Measurements from ENCODE around the gene PLXDC1.

PLXDC1 gene

GRCh38 chr17:39150104-39150634 lies 1.3 kb downstream of the PLXDC1 start:
- no peak for FAIRE-seq
- DNase-seq (ENCODE audit: insufficient read length, low spot score): no peak
- TF ChIP-seq SPI1 (IDR thresholded peaks at IDR 0.05; ENCODE audit: low read depth, low read length): no peak
- no peak for TF ChIP-seq TAF1 (IDR thresholded peaks at IDR 0.05; ENCODE audit: low read depth, low read length)
- TF ChIP-seq PAX5 (IDR thresholded peaks at IDR 0.05; ENCODE audit: insufficient read depth, low read length, severe bottlenecking): no peak
- no peak for TF ChIP-seq POU2F2 (IDR thresholded peaks at IDR 0.05; ENCODE audit: low read depth, low read length)
- TF ChIP-seq POLR2AphosphoS5 (IDR thresholded peaks at IDR 0.05; ENCODE audit: low read depth, low read length): no peak
- TF ChIP-seq POLR2A (IDR thresholded peaks at IDR 0.05; ENCODE audit: low read depth, low read length): no peak

DNA sequence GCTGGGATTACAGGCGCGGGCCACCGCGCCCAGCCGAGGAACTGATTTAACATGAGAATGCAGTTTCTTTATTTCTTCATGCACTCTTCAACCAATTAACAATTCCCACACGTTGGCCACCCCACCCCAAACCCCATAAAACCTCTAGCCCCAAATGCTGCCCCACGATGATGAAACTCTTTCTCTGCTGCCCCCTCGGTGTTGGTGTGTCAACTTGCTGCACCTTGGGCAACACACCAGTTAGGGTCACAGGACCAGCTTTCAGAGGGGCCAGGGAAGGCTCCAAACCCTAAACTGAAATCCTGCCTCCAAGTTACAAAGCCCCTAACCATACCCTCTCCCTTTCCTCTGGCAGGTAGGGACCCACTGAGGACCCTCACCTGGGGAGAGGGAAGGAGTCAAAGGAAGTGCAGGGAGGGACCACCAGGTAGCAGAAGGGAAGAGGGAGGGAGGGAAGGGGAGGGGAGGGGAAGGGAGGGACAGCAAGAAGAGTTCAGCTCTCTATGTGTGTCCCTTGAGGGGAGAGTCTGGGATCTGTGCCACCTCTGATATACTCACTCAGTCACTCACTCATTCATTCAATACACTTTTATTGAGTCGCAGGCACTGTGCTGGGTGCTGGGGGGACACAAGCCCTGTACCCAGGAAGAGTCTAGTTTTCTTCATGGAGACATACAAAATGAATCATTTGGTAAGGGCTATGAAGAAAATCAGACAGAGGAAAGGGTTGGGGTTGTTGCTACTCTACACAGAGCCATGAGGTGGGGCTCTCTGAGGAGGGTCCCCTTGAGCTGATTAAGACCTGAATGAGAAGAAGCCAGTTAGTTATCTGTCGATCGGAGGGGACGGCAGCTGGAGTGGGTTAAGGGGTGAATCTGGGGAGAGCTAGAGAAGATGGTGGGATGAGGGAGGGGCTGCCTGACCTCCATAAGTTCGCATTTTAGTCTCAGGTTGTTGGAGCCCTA lies 3.9 kb downstream of the PLXDC1 start:
- FAIRE-seq: no peak
- TF ChIP-seq TAF1 (IDR thresholded peaks at IDR 0.05; ENCODE audit: low read depth, low read length) (no peak), POLR2A (IDR thresholded peaks at IDR 0.05; ENCODE audit: low read depth, low read length) (no peak), POU2F2 (IDR thresholded peaks at IDR 0.05; ENCODE audit: low read depth, low read length) (no peak), POLR2AphosphoS5 (IDR thresholded peaks at IDR 0.05; ENCODE audit: low read depth, low read length) (no peak), PAX5 (IDR thresholded peaks at IDR 0.05; ENCODE audit: insufficient read depth, low read length, severe bottlenecking) (no peak), SPI1 (IDR thresholded peaks at IDR 0.05; ENCODE audit: low read depth, low read length) (no peak)
- DNase-seq (ENCODE audit: insufficient read length, low spot score): no peak

DNA sequence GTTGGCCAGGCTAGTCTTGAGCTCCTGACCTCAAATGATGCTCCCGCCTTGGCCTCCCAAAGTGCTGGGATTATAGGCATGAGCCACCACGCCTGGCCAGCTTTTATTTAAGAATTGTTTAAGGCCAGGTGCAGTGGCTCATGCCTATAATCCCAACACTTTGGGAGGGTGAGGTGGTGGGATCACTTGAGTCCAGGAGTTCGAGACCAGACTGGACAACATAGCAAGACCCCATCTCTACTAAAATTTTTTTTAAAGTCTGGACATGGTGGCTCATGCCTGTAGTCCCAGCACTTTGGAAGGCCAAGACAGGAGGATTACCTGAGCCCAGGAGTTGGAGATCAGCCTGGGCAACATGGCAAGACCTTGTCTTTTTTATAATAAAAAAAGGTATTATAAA lies 5.2 kb downstream of the PLXDC1 start:
- no peak for FAIRE-seq
- TF ChIP-seq POLR2A (IDR thresholded peaks at IDR 0.05; ENCODE audit: low read depth, low read length) (no peak), SPI1 (IDR thresholded peaks at IDR 0.05; ENCODE audit: low read depth, low read length) (no peak), POU2F2 (IDR thresholded peaks at IDR 0.05; ENCODE audit: low read depth, low read length) (no peak), PAX5 (IDR thresholded peaks at IDR 0.05; ENCODE audit: insufficient read depth, low read length, severe bottlenecking) (no peak)
- DNase-seq (ENCODE audit: insufficient read length, low spot score): no peak

- no peak for FAIRE-seq
- DNase-seq (ENCODE audit: insufficient read length, low spot score): no peak
- TF ChIP-seq PAX5 (IDR thresholded peaks at IDR 0.05; ENCODE audit: insufficient read depth, low read length, severe bottlenecking) (no peak), TAF1 (IDR thresholded peaks at IDR 0.05; ENCODE audit: low read depth, low read length) (no peak), SPI1 (IDR thresholded peaks at IDR 0.05; ENCODE audit: low read depth, low read length) (no peak), POU2F2 (IDR thresholded peaks at IDR 0.05; ENCODE audit: low read depth, low read length) (no peak), POLR2AphosphoS5 (IDR thresholded peaks at IDR 0.05; ENCODE audit: low read depth, low read length) (no peak), POLR2A (IDR thresholded peaks at IDR 0.05; ENCODE audit: low read depth, low read length) (no peak)
Observed at GRCh38 chr17:39145143-39145542, 6.3 kb downstream of the PLXDC1 start.

GRCh38 chr17:39144416-39144840 lies 7.0 kb downstream of the PLXDC1 start:
- no peak for DNase-seq (ENCODE audit: insufficient read length, low spot score)
- no peak for FAIRE-seq
- TF ChIP-seq TAF1 (IDR thresholded peaks at IDR 0.05; ENCODE audit: low read depth, low read length) (no peak), PAX5 (IDR thresholded peaks at IDR 0.05; ENCODE audit: insufficient read depth, low read length, severe bottlenecking) (no peak), SPI1 (IDR thresholded peaks at IDR 0.05; ENCODE audit: low read depth, low read length) (no peak), POU2F2 (IDR thresholded peaks at IDR 0.05; ENCODE audit: low read depth, low read length) (no peak), POLR2A (IDR thresholded peaks at IDR 0.05; ENCODE audit: low read depth, low read length) (no peak), POLR2AphosphoS5 (IDR thresholded peaks at IDR 0.05; ENCODE audit: low read depth, low read length) (no peak)

GRCh38 chr17:39143552-39144093 lies 7.8 kb downstream of the PLXDC1 start:
- FAIRE-seq (no peak), DNase-seq (ENCODE audit: insufficient read length, low spot score) (no peak)
- no peak for TF ChIP-seq TAF1 (IDR thresholded peaks at IDR 0.05; ENCODE audit: low read depth, low read length)
- TF ChIP-seq SPI1 (IDR thresholded peaks at IDR 0.05; ENCODE audit: low read depth, low read length): no peak
- TF ChIP-seq POU2F2 (IDR thresholded peaks at IDR 0.05; ENCODE audit: low read depth, low read length): no peak
- TF ChIP-seq POLR2A (IDR thresholded peaks at IDR 0.05; ENCODE audit: low read depth, low read length): no peak
- TF ChIP-seq PAX5 (IDR thresholded peaks at IDR 0.05; ENCODE audit: insufficient read depth, low read length, severe bottlenecking): no peak

- FAIRE-seq (no peak), DNase-seq (ENCODE audit: insufficient read length, low spot score) (no peak)
- TF ChIP-seq PAX5 (IDR thresholded peaks at IDR 0.05; ENCODE audit: insufficient read depth, low read length, severe bottlenecking): no peak
- TF ChIP-seq POU2F2 (IDR thresholded peaks at IDR 0.05; ENCODE audit: low read depth, low read length): no peak
- no peak for TF ChIP-seq SPI1 (IDR thresholded peaks at IDR 0.05; ENCODE audit: low read depth, low read length)
- no peak for TF ChIP-seq POLR2A (IDR thresholded peaks at IDR 0.05; ENCODE audit: low read depth, low read length)
- TF ChIP-seq POLR2AphosphoS5 (IDR thresholded peaks at IDR 0.05; ENCODE audit: low read depth, low read length): no peak
- TF ChIP-seq TAF1 (IDR thresholded peaks at IDR 0.05; ENCODE audit: low read depth, low read length): no peak
Observed at GRCh38 chr17:39141915-39142664, 9.3 kb downstream of the PLXDC1 start.

GRCh38 chr17:39141294-39141693 lies 10.1 kb downstream of the PLXDC1 start:
- FAIRE-seq: no peak
- TF ChIP-seq POLR2AphosphoS5 (IDR thresholded peaks at IDR 0.05; ENCODE audit: low read depth, low read length): no peak
- no peak for TF ChIP-seq TAF1 (IDR thresholded peaks at IDR 0.05; ENCODE audit: low read depth, low read length)
- TF ChIP-seq POLR2A (IDR thresholded peaks at IDR 0.05; ENCODE audit: low read depth, low read length): no peak
- TF ChIP-seq SPI1 (IDR thresholded peaks at IDR 0.05; ENCODE audit: low read depth, low read length): no peak
- no peak for TF ChIP-seq POU2F2 (IDR thresholded peaks at IDR 0.05; ENCODE audit: low read depth, low read length)
- TF ChIP-seq PAX5 (IDR thresholded peaks at IDR 0.05; ENCODE audit: insufficient read depth, low read length, severe bottlenecking): no peak
- no peak for DNase-seq (ENCODE audit: insufficient read length, low spot score)

DNA sequence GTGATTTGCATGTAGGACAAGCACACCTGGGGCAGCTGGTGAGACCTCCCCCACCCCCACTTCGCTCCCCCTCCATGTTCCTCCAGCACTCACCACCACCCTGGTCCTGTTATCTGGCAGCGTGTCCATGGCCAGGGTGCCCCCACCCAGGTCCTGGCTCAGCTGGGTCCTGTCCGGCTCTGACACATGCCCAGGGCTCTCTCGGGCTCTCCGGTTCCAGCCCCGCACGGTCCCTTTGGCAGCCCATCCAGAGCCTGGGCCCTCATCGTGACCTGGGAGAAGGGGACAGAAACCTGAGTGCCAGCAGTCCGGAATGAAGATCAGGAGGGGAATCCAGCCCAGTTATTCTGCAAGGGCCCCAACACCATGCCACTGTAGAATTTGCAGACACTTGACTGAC lies 11.9 kb downstream of the PLXDC1 start:
- FAIRE-seq: no peak
- no peak for TF ChIP-seq POU2F2 (IDR thresholded peaks at IDR 0.05; ENCODE audit: low read depth, low read length)
- TF ChIP-seq PAX5 (IDR thresholded peaks at IDR 0.05; ENCODE audit: insufficient read depth, low read length, severe bottlenecking): no peak
- no peak for TF ChIP-seq POLR2AphosphoS5 (IDR thresholded peaks at IDR 0.05; ENCODE audit: low read depth, low read length)
- no peak for TF ChIP-seq SPI1 (IDR thresholded peaks at IDR 0.05; ENCODE audit: low read depth, low read length)
- no peak for TF ChIP-seq POLR2A (IDR thresholded peaks at IDR 0.05; ENCODE audit: low read depth, low read length)
- TF ChIP-seq TAF1 (IDR thresholded peaks at IDR 0.05; ENCODE audit: low read depth, low read length): no peak

More for the DNA sequence above, 11.9 kb downstream of the PLXDC1 start:
- DNase-seq (ENCODE audit: insufficient read length, low spot score): no peak

Data from GM12891 (cell line).